GM19468 (cell line): Measurements from ENCODE around the gene RAD51B.

Source experiments
- ATAC-seq: cut with Tn5 transposase; IDR thresholded peaks from one replicate; pipeline ENCODE4 v1.9.1; 2021; ENCODE audit warnings: mild to moderate bottlenecking, moderate library complexity, moderate number of reproducible peaks; ENCODE audit not compliant: unreplicated experiment; ENCODE audit errors: extremely low read depth

The RAD51B gene

DNA sequence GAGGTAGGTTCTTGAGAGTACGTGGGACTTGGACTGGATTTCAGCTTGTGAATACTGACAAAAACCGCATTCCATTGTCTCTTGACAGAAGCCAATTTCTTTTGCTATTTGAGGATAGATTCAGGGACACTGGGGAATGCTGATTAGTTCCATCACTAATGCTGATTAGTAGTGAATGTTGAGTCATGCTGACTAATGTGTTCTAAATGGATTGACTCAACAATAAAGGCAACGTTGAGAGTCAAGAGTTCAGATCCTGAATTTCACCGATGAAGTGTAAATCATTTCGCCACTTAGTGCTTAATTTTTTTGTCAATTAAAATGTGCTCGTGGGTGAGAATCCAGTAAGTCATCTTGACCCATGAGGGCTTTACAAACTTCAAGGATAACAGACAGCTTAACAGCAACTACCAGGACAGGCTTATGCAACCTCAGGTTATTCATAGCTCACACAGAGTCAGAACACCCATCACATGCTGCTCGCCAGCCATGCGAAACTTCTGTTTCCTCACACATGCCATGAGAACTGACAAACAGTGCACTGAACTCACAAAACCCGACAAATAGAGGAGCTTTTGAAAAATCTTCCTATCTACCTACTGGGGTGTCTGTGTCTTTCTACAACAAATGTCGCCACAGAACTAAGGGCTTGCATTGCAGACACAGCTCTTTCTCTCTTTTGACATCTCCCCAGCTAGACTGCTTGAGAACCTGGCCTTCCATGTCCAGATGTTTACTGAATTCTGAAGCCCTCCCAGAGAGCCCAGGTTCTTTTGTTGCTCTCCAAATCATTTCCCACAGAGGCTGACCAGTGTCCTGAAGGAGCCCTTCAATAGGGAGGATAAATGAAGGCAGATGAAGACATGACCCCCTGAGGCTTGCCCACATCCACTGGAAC, 656.9 kb downstream of the RAD51B start:
- peak; percentile 39 for ATAC-seq

DNA sequence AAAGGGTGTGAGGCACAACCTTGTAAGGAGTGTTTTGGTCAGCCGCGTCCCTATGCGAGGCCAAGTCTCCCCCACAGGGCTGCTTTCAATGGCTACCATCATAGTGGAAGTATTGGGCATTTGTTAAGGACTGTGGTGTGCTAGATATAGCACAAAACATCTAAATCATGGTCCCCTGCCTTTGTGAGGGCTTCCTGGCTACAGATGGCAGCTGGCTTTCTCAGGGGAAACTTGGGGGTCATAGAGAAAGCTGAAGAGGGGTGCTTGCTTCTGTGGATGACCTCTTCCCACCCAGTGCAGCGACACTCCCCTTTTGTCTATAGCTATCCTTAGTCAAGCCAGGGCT, 657.5 kb downstream of the RAD51B start:
- no peak for ATAC-seq

DNA sequence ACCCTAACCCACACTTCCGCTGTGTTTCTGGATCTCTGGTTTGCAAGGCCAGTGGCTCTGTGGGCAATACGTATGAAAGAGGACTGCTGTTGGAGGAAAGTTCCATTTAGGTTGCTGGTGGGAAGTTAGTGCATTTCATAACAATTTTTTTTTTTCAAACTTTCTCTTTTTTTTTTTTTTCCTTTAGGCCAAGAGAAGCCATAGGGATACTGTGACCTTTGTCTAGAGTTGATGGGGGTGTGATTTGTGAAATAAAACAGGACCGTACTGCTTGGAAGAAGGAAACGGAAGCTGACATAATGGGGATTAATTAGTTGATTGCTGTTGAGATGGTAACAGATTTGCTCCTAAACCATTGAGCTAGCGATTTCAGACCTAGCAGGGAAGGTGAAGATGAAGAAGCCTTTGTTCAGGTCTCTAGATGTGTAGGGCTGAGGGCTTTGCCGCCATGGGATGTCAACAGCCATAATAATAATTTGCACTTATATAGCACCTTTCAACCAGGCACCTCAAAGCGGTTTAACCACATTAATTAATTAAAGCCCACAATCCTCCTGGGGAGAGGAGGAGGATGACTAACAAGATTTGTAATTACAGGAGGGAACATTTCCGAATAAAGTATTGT, 658.0 kb downstream of the RAD51B start:
- ATAC-seq, result no peak

DNA sequence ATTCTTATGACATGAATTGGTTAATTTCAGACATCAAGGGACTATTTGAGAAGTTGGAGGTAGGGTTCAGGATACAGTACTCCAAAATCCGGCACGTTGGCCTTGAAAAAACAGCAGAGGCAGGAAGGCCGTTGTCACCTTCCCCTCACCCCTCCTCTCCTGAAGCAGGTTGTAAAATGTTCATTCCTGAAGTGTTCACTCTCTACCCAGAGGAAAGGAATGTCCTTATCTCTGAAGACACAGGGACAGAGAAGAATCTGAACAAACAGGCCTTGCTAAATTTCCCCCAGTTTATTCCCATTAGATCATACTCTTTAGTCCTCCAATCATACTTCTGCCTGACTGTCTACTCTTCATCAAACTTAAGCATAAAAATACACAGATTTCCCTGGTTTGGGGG, 659.7 kb downstream of the RAD51B start:
- no peak for ATAC-seq

DNA sequence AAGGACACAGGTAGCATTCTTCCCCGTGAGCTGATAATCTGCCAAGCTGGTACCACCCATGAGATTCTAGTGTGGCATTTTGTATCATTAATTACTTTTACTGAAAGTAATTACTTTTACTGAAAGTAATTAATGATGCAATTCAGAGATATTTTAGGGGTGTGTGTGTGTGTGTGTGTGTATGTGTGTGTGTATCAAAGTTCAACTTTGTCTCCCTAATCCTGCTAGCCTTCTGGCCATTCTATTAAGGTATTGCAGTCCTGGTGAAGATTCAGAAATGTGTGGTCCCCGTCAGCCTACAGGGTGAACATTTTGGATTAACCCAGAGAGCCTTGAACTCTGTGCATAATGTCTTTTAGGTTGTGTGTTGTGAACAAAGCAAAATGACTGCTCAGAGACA, 662.4 kb downstream of the RAD51B start:
- ATAC-seq, result no peak

DNA sequence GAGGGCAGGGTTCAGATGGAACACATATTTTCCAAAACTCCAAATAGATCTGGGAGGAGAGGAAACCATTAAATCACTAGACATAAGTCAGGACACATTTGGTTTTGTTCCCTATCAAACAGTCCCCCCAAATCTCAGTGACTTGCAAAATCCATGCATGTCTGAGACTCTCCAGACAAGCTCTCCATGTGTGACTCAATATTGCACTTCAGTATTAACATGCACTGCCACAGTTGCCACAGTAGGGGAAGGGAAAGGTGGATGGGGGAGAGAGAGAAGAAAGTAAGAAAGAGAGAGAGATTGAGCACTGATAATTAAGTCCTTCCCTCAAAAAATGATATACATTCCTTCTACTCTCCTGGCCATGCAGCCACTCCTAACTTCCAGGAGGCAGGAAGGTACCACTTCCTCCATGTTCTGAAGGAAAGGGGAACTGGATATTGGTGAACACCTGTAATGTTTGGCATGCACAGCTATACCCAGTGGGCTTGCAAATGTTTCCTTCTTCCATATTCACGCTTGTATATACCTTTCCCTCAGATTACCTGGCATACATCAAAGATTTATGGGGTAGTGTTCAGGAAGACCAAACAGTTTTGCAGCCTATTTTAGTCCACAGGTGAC, 663.3 kb downstream of the RAD51B start:
- no peak for ATAC-seq

DNA sequence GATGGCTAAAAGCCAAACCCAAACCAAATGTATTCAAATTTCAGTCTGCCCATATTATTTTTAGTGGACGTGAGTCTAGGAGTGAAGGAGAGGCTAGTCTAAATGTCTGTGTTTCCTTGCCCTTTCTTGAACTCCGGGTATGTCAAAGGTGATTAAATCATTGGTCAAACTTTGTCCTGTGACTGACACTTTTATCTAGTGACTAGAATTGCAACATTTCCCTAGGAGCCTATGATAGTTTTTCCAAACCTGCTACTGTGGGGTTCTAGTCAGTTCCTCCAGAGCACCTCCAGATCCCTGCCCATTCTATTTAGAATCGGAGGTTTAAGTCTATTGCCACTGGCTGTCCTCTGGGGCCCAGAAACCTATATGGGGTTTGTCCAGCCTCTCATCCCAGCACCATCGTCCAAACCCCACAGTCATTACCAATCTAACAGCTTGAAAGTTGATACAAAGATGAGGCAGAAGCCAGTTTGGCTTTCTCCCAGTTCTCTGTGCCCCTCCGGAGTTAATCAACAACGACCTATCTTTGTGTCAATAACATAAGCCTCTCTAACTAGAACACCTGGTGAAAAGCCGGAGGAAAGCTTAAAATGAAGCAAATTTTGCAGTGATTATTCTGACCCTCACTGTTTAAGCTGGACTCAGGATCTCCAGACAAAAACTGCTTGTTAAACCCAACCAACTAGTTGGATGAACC, 666.6 kb downstream of the RAD51B start:
- ATAC-seq, result no peak

DNA sequence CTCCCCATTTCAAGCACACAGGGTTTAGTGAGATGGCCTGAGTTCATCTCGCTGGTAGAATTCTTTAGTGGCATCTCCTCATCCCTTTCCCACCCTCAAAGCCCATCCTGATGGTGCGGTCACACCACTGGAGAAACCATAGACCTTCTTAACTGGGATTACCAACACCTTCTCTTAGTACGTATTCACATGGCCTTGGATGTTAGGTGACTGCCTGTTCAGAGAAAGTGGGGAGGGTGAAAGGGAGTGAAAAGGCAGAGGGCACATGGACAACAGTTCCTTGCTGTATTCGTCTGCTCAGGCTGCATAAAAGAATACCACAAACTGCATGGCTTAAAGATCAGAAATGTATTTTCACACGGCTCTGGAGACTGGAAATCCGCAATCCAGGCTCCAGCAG, 667.2 kb downstream of the RAD51B start:
- ATAC-seq, result no peak

DNA sequence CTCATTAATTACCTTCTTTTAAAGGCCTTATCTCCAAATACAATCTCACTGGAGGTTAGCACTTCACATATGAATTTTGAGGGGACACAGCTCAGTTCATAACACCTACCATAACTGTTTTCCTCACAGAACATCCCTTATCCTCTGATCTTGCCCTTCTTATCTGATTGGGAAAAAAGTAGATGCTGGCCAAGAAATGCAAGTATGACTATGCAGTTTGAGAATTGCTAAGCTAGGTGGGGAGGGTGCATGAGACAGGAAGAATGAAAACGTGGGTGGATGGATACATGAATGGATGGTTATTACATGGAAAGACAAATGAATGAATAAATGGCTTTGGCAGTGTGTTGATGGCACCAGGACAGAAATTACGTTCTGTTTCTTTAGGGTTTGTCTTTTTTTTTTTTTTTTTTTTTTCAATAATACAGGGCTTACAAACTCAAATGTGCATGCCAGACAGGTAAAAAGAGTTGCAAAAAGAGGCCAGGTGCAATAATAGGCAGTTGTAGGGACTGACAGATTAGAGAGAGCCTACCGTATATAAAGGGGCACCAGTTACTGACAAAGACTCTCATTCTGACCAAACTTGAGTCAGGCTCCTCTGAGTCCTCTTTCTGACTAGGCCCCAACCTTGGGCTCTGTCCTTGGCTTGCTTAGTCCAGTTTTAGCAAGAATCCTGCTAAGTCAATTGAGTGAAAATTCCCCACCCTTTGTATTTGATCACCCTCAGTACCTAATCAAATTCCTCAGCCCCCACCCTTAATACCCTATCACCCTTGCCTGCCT, 668.4 kb downstream of the RAD51B start:
- no peak for ATAC-seq

DNA sequence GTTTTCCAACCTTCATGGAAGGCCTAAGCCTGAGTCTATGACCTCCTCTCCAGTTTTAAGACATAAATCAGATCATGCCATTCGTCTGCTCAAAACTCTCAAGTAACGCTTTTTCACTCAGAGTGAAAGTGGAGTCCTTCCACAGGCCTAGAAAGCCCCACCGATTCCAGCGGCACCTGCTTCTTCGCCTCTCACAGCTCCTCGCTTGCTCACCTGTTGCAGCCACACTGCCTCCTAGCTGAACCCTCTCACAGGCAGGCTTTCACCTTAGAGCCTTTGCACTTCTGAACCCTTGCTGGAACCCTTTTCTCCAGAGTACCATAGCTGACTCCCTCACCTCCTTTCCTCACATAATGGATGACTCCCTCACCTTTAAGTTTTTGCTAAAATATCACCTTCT, 672.2 kb downstream of the RAD51B start:
- ATAC-seq, result no peak

DNA sequence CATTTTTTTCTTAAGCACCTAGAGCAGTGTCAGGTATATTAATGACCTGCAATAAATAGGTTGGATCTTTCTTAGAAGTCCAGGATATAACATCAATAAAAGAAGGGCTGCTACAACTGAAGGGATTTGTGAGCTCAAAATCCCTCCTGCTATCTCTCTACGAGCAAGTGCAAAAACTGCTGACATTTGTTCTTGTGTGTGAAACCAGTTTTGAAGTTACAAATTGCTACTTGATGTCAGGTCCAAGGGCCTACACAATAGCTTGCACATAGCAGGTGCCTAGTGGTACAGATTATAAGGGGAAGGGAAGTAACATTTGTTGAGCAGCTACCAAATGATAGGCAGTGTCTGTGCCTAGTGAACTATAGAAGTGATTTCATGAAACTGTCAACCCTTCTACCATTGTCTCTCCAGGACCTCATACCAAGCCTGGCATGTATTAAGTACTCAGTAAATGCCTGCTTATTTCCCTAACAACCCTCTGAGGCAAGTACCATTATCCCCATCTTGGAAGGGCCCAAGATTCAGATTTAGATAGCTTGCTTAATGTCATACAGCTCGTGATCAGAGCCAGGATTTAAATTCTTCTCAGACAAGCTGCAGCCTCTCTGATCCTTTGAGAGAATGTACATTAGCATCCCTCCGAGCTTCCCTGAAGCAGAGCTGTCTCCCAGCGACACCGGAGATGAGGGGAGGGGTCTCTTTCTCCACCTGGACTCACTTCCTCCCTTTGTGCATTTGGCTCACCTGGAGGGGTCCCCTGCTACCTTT, 673.0 kb downstream of the RAD51B start:
- ATAC-seq, result no peak

DNA sequence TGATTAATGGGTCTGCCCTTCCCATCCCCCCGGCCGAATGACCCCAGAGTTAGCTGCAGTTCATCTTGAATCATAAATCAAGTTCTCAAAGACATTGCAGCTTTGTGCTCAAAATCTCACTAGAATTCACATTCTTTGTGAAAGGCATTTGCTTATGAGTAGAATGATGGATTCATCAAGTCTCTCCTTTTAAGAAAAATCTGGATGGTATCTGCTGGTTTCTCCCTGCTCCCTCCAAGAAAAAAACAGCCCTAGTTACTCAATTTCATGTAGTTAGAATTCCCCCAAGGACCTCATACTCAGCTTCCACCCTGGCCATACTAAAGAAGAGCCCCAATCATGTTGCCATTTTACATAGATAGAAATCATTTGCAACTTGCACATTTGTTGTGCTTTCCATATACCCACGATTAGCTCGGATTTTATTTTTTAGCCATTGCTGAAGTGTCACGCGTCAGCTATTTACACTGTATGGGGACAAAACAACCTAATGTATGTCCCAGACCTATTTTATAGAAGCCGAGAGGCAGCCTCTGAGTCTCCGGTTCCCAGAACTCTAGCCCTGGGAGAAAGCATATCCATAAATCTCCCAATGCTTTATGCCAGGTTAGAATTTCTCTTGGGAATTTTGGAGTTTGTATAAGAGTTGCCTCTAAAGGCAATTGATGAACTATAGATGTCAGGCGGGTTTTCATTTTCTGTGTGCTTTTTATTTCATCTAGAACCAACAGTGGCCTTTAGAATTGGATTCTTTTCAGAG, 673.8 kb downstream of the RAD51B start:
- no peak for ATAC-seq

DNA sequence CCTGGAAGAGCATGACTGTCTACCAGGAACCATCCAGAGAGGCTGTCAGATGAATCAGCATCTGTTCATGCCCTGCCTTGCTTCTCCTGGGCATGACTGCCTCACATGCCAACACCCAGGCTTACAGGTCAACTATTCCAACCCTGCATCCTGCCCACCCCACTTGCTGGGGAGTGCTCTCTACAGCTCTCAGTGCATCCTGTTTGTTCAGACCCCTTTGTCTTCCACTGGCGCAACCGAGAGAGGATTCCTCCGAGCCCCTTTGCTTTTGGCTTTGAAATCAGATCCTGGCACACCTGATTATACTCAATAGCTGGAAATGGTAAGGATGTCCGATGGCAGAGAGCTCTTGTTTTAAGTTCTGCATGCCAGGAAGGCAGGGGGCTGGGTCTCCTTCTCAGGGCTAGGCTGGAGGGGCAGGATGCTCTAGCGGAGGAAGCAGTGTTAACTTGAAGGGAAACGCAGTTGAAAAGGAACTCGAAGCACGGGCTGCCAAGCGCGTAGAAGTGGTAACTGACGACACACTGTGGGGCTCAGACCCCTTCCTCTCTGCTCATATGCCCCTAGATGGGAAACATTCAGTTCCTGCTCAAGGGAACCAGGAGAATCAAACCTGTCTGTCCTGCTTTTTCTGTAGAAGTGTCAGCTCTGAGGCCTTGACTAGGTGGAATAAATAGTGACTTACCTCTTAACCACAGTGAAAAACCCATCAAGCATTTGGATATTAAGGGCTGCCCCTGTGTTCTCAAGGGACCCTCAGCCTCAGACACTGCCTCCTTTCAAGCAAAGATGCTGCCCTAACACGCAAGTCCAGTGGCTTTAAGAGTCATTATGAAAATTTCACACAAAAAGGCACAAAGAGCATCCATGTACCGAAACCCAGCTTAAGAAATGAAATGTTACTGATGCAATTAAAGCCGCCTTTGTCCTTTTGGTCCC, 675.8 kb downstream of the RAD51B start:
- no peak for ATAC-seq

DNA sequence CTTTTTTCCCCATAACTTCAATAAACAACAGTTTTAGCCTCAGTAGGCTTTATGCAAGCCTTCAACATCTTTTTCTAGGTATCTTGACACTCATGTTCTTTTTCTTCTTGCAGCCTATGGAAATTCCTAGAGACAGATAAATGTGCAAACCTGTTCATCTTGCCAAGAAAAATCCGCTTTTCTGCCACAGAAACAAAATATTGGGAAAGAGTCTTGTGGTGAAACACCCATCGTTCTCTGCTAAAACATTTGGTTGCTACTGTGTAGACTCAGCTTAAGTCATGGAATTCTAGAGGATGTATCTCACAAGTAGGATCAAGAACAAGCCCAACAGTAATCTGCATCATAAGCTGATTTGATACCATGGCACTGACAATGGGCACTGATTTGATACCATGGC, 677.4 kb downstream of the RAD51B start:
- ATAC-seq, result no peak

DNA sequence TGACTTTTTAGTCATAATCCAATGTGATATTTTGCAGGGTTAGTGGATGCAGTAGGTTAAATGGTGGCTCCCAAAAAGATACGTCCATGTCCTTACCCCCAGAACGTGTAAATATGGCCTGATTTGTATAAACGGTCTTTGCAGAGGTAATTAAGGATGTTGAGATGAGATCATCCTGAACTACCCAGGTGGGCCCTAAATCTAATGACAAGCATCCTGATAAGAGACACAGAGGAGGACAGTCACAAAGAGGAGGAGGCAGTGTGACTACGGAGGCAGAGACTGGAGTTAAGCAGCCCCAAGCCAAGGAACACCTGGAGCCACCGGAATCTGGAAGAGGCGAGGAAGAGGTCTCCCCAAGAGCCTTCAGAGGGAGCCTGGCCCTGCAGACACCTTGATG, 679.9 kb downstream of the RAD51B start:
- ATAC-seq, result no peak

DNA sequence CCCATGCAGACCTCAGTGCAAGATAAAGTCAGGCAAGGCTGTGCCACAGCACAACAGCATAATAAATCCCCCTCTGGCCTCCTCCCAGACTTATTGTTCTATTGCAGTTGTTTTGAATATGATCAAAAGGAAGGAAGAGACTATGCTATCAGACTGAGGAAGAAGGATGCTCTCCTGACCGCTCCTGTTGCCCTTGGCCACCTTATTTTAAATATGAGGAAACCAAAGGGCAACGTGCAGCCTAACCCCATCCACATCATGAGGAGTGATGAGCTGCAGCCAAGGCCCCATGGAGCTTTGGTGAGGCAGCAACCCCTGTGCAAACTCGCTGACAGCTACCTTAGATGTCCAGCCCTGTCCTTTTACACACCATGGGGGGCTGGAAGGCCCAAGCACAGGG, 681.6 kb downstream of the RAD51B start:
- ATAC-seq, result no peak

DNA sequence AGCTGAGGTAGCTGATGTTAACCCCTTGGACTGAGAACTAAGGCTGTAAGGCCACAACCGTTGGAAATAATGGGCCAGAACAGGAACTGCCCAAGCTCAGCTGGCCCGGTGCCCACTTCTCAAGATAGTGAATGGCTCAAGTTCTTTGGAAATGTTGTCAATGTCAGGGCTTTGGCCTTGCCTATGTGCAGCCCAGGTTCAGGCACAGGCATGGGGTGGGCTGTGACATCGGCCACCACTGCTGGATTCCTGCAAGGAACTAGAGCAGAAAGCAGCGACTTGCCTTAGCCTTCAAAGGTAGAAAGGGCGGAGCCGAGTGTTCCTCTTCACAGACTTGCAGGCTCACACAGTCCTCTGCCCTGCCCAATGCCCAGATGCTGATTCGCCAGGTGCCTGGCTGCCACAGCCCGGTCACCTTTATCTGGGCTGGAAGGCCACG, 682.1 kb downstream of the RAD51B start:
- ATAC-seq, result no peak

DNA sequence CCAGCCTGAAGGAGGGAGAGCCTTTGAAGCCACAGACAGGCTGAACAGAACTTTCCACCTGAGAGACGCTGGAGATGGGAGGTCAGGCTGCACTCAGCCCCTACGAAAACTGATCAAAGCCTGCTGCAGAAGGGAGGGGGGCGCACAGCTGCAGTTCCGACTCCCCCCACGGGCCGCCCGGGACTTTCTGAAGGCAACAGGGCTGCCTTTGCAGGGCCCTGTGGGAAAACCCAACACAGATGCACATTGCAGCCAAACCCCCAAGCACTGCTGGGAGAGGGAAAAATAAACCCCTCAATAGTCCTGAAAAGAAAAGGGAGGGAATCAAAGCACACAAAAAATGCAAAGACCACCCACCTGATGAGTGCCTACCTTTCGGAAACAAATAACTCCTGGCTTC, 682.7 kb downstream of the RAD51B start:
- ATAC-seq, result no peak
